Head of caudate nucleus (tissue), 42 donors: ENCODE data around the gene UNC93B1.

Experiments
- DNase-seq, 42 donors: peaks; one replicate each; pipeline versions ENCODE4 v3.0.0 to v3.0.0-alpha.2; 2020 to 2021; ENCODE audit warnings: mixed read lengths in 7 of 42
- intact Hi-C: fragments of 100-400 bp; cut with DNase I; formaldehyde crosslinking; loops from one replicate; pipeline ENCODE4 v1.15.0; 2022

The UNC93B1 gene

DNA sequence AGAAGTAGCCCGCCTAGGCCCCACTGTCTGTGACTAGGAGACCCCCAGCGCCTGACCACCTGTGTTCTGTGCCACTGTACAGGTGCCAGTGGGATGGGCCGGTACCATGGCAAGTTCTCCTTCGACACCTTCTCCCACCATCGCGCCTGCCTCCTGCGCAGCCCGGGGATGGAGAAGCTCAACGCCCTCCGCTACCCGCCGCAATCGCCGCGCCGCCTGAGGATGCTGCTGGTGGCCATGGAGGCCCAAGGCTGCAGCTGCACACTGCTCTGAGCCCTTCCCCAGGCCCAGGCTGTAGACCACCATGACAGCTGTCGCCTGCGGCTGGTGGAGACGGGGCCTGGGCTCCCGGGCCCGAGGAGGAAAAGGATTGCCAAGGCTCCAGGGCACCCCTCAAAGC is 23.8 kb upstream of the UNC93B1 start:
- intact Hi-C loops = no loop called here
- no peak for DNase-seq

DNA sequence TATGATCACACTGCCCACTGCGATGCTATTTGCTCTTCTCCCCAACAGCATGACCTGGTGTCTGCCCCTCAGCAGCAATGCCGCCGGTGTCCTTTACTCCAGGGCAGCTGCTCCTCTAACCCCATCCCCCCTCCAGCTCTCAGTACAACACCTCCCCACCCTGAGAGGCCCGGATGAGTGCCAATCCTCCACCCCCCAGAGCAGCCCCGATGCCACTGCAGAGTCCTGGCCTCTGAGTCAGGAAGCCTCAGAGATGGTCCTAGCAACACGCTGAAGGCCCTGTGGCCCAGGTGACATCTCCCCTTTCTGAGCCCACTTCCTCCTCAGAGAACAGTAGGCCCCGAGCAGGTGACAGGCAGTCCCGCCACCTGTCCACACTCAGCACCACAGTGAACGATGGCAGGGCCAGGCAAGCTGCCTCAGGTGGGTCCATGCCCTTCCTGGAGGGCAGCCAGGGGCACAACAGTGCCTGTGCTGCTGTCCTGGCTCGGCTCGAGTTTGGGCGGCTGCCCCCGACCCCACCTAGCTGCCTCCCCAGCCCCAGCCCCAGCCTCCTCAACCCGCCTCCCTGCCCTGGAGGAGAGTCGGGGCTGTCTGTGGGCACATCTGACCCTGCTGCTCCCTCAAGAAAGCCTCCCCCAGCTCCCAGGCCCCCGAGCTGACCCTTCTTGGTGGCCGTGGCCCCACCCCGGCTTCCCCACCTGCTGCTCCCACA is 22.7 kb upstream of the UNC93B1 start:
- no peak for DNase-seq
- intact Hi-C loops = no loop called here

DNA sequence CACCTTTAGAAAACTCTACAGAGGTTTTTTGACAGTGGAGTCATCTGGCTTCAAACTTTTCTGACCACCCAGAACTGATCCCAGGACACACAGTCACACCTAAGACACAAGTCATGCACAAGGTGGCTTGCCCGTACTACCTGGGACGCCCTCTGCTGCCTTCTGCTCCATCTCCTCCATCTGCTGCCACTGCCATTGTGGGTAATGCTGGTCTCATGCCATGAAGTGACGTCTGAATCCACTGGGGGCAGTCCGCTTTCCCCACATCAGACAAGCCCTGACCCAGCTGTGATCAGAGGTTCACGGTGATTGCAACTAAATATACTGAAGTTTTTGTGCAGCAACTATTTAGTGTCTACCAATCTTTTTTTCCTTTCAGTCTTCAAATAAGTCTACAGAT is 21.1 kb upstream of the UNC93B1 start:
- intact Hi-C loops = no loop called here
- DNase-seq = no peak

DNA sequence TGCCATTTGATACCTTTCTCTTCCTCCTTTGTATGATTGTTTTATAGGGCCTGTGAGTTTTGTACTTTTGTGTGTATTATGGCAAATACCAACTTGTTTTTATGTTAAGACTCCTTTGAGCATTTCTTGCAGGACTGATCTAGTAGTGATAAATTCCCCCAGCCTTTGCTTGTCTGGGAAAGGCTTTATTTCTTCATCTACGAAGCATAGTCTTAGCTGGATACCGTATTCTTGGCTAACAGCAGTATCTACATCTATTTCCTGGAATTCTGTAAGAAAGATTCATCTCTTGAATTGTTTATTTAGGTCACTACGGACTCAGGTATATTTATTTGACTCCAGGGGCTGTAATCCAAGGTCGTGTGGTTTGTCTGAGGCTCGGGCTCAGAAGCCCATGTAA is 20.6 kb upstream of the UNC93B1 start:
- DNase-seq = no peak
- intact Hi-C loops = no loop called here

DNA sequence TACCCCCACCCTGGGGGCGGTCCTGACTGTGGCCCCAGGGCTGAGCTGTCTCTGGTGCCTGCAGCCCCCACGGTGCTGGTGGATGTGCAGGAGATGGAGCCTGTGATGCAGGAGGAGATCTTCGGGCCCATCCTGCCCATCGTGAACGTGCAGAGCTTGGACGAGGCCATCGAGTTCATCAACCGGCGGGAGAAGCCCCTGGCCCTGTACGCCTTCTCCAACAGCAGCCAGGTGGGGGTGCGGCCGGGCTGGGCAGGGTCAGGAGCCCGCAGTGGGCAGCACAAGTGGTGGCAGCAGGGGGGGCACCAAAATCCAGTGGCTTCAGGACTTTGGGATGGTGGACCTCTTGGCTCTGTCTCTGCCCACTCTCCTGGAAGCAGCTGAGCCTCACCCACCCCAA is 18.6 kb upstream of the UNC93B1 start:
- intact Hi-C loops = no loop called here
- no peak for DNase-seq

DNA sequence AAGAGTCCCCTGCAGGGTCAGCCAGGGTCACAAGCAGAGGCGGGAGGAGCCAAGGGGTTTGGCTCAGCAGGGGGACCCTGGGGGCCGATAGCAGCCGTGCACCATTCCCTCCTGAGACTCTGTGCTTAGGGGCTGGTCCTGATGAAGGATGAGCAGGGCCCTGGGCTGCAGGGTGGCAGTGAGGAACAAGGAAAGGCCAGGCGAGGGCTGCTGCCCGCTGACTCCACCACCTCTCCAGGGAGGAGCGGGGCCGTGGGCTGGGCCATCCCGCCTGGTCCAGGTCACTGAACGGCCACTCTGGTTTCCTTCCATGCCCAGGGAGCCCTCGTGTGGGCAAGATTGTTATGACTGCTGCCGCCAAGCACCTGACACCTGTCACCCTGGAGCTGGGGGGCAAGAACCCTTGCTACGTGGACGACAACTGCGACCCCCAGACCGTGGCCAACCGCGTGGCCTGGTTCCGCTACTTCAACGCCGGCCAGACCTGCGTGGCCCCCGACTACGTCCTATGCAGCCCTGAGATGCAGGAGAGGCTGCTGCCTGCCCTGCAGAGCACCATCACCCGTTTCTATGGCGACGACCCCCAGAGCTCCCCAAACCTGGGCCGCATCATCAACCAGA is 17.4 kb upstream of the UNC93B1 start:
- peak in 1 of 42 donors; percentile 47 for DNase-seq
- intact Hi-C loops = no loop called here

DNA sequence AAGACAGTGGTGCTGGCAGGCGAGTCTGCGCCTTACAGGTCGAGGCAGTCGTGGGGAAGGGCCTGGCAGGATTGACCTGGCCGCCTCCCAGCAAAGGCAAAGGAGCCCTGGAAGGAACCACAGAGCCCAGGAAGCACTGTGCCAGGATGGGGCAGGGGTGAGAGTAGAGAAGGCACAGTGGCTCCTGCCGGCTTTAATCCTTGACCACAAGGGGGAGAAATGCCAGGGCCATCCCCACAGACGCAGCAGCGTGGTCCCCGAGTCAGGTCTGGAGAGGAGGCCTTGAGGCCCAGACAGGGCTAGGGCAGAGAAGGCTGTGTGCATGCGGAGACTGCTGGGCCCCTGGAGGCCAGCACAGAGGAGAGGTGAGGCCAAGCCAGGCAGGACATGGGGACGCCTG is 16.7 kb upstream of the UNC93B1 start:
- intact Hi-C loops = no loop called here

DNA sequence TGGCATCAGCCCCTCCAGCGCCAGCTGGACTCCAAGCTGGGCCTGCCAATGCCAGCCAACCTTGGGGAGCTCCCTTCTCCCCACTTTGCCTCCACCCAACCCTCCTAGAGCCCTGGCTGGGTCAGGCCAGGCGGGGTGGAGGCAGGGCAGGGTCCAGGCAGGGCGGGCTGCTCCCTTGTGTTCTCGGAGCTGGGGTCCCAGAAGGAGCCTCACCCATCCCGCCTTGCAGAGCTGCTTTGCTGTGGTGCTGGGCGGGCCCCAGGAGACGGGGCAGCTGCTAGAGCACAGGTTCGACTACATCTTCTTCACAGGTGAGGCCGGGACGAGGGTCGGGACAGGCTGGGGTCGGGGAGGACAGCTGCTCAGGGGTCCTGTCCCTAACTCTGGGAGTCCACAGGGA is 15.6 kb upstream of the UNC93B1 start:
- intact Hi-C loops = loop anchor here (10.0 kb wide), 1 partner anchor 185 kb away; no protein-coding TSS in a partner anchor
- no peak for DNase-seq

More for the DNA sequence above, 16.7 kb upstream of the UNC93B1 start:
- DNase-seq = peak in 1 of 42 donors; percentile 45

DNA sequence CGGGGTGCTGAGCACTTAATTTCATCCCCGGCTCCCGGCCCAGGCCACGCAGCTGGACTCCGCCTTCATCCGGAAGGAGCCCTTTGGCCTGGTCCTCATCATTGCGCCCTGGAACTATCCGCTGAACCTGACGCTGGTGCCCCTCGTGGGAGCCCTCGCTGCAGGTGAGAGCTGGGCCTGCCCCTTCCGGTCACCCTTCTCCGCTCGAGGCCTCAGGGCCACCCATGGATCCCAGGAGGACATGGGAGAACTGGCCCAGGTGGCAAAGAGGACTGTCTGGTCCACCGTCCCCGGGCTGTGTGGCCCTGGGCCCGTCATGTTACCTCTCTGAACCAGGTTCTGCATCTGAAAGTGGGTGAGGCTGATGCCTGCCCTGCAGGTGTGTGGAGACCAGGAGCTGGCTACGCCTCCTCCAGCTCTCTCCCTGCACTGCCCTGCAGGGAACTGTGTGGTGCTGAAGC is 14.9 kb upstream of the UNC93B1 start:
- intact Hi-C loops = loop anchor here (10.0 kb wide), 1 partner anchor 186 kb away; no protein-coding TSS in a partner anchor
- no peak for DNase-seq

DNA sequence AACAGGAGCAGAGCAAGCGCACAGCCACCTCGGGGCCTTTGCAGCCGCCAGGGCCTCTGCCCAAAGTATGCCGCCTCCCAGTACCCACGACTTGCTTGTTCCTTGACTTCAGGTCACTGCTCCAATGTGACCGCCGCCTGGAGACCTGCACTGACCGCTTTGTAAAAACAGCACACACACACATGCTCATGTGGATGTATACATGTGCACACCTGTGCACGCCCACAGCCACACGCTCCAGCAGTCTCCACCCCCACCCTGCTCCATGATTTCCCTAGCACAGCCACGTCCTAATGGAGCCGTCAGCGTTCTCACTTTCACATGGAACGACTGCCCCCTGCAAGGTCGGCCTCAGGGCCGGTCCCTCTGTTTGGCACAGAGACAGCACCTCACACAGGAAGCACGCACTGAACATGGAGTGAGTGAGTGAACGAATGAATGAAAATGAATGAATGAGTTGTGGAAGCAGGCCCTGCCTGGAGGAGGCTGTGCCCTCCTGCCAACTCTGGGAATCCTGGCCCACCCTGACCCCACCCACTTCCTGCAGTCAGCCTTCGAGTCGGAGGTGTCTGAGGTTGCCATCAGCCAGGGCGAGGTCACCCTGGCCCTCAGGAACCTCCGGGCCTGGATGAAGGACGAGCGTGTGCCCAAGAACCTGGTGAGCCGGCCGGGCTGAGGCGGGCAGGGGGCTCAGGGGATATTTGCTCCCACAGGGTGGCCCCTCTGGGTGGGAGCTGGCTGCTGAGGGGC is 14.3 kb upstream of the UNC93B1 start:
- intact Hi-C loops = loop anchor here (10.0 kb wide), 1 partner anchor 187 kb away; no protein-coding TSS in a partner anchor
- peak in 1 of 42 donors; percentile 38 for DNase-seq

DNA sequence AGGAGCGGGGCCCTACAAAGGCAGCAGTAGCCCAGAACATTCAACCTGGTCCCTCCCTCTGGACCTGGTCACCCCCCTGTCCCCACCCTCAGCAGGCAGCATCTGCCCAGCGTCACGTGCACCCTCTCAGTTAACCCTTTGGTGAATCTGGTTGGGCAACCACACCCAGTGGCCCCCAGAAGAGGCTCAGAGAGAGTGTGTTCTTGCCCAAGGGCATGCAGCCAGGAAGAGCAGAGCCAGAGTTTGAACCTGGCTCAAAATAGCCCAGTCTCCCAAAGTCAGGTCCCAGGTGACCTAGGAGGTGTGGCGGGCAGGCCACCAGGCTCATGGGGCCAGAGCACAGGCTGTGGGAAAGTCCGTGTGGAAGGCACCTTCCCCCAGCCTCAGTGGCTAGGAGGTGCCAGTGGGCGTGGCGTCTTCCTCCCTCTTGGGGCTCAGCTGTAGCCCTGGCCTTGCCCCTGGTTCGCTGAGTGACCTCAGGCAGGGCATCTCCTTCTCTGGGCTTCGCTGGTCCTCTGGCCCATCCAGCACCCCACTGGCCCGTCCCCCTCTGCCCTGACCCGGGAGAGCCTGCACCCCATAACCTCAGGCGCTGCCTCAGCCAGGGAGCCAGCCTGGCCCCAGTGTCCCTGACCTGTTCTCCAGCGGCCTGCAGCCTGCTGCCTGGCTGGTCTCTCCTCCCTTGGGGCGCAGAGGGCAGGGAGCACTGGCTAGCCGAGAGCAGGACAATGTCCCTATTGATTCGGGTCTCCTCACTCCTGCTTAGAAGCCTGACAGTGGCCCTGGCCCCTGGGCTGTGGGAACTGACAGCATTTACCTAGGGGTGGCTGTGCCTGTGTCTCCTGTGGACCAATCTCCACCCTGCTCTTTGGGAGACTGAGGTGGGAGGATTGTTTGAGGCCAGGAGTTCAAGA is 13.3 kb upstream of the UNC93B1 start:
- intact Hi-C loops = loop anchor here (10.0 kb wide), 1 partner anchor 188 kb away; no protein-coding TSS in a partner anchor
- peak in 10 of 42 donors; percentile 30 to 68 (median 52) for DNase-seq

DNA sequence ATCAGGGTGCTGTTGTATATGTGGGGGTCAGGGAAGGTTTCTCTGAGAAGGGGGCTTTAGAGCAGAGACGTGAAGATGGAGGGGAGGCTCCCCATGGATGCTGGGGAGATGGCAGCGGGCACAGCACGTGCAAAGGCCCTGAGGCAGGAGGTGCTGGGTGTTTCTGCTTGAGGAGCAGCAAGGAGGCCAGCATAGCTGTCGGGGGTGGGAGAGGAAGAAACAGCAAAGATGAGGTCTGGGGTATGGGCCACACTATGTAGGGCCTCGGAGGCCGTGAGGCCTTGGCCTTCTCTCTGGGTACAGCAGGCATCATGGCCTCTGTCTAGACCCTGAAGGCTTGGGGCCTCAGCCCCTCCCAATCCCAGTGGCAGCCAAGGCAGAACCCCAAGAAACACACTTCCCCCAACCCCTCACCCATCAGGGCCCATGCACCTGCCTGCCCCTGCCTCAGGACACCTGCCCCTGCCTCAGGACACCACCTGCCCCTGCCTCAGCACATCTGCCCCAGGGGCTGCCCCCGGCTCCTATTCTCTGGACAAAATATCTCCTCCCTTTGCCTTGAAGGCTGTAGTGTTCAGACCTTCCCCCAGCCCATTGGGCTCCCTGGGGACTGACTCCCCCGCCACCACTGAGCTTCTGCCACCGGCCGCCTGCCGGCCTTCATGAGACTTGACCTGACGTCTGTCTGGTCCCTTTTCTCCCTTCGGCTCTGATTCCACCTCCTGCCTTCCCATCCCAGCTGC is 12.4 kb upstream of the UNC93B1 start:
- DNase-seq = no peak
- intact Hi-C loops = loop anchor here (10.0 kb wide), 1 partner anchor 188 kb away; no protein-coding TSS in a partner anchor

DNA sequence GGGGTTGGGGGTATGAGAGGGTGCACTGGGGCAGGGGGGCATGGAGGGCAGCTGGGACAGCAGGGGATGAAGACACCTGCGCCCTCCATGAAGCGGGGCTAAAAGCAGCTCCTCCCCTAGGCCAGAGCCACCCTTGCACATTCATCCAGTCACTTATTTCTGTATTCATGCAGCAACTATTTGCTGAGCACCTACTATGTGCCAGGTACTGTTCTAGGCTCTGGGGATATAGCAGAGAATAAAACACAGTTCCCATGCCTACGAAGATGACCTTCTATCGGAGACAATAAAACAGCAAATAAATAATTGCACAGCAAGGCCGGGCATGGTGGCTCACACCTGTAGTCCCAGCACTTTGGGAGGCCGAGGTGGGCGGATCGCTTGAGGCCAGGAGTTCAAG is 11.6 kb upstream of the UNC93B1 start:
- intact Hi-C loops = loop anchor here (10.0 kb wide), 1 partner anchor 189 kb away; no protein-coding TSS in a partner anchor
- DNase-seq = no peak

DNA sequence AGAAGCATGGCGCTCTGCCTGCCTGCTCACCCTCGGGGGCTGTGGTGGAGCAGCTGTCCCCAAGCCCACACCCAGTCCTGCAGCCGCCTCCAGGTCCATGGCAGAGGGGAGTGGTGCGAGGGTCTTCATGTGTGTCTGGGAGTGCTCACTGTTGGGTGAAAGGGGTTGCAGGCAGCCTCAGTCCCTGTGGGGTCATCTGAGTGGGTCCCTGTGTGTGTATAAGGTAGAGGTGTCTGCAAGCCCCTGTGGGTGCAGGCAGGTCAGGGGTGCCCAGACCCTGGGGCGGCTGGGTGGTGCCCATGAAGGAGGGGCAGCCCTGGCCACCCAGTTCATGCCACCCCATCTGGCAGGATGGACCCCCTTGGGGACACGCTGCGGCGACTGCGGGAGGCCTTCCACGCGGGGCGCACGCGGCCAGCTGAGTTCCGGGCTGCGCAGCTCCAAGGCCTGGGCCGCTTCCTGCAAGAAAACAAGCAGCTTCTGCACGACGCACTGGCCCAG is 11.1 kb upstream of the UNC93B1 start:
- no peak for DNase-seq
- intact Hi-C loops = loop anchor here (10.0 kb wide), 1 partner anchor 190 kb away; no protein-coding TSS in a partner anchor

DNA sequence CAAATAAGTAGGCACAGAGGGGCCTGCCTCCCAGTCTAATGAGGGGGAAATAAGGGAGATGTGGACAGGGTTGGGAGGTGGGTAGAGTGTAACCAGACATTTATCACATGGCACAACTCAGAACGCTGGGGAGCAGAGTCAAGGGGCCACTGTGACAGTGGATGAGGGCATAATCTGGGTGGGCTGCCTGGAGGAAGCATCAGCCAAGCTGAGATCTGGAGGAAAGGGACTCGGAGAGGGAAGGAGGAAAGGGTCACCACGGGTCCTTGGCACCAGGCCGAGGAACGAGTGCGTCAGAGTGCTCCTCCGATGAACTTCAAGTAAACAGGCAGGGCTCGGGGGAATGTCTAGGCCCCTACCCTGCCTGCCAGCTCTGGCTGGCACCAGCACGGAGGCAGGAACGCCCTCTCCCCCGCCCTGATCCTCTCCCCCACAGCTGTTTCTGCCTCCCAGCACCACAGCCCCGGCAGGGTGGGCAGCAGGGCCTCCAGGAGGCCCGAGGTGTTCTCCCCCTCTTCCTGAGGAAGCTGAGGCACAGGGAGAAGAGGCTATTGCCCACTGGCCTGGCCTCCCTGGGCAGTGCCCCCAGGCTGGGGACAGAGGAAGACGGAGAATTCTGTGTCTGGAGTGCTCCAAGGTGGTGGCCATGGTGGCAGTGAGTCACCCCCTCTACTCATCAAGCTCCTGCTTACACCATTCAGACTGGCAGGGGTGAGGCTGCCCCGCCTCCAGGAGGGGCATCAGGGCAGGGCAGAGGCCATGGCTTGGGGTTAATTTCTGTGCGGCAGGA is 10.5 kb upstream of the UNC93B1 start:
- intact Hi-C loops = loop anchor here (10.0 kb wide), 1 partner anchor 190 kb away; no protein-coding TSS in a partner anchor

DNA sequence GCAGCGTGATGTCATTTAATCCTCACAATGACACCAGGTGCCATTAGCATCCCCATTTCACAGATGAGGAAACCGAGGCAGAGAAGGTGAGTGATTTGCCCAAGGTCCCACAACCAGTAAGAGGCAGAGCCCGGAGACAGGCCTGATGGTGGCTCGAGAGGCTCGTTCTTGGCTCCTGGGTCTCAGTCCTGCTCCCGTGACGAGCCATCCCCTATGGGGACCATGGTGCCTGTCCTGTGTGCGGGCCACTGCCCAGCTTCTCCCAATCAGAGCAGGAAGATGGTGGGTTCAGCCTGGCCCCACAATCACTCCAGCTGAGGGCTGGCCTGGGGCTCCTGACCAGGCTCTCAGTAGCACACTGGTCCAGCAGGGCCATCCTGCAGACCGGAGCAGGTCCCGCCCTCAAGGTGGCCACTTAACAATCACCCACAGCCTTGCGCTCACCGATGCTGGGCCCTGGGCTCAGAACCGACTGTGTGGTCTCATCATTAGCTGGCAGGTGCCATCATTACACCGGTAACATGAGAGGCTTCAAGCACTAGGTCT is 9.8 kb upstream of the UNC93B1 start:
- DNase-seq = no peak
- intact Hi-C loops = loop anchor here (10.0 kb wide), 1 partner anchor 191 kb away; no protein-coding TSS in a partner anchor

More for the DNA sequence above, 10.5 kb upstream of the UNC93B1 start:
- DNase-seq = no peak
